ENCODE measurements around the gene JMJD1C.
A peak's percentile ranks its signal among the peaks of the same experiment; 100 is the strongest.

Gene JMJD1C

GRCh38 chr10:63224241-63224640 is 241.5 kb downstream of the JMJD1C start:
- H3K4me3 ChIP-seq (replicated peaks; ENCODE audit: low read depth, low read length): no peak overlapping the region
- no peak for TF ChIP-seq CTCF (IDR thresholded peaks at IDR 0.05; ENCODE audit: low read length, missing control alignments)
- DNase-seq (ENCODE audit: low read depth): no peak

DNA sequence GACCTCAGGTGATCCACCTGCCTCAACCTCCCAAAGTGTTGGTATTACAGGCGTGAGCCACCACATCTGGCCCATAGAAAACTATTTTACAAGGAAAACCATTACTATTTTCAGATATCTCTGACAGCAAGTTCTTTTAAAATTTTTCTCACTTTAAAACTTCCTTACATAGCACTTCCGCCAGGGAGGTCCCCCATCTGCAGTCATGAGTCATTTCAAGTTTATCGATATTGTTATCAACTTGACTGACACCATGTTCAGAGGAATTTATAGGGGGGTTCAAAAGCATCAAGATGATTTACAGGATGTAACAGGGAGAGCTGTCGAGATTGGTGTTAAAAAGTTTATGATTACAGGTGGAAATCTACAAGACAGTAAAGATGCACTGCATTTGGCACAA is 243.8 kb downstream of the JMJD1C start:
- DNase-seq (ENCODE audit: low read depth): no peak

GRCh38 chr10:63219749-63220148 is 246.0 kb downstream of the JMJD1C start:
- no peak overlapping the region for H3K4me3 ChIP-seq (replicated peaks; ENCODE audit: low read depth, low read length)
- TF ChIP-seq CTCF (IDR thresholded peaks at IDR 0.05; ENCODE audit: low read length, missing control alignments): no peak
- DNase-seq (ENCODE audit: low read depth): no peak

More for the DNA sequence above, 243.8 kb downstream of the JMJD1C start:
- no peak overlapping the region for H3K4me3 ChIP-seq (replicated peaks; ENCODE audit: low read depth, low read length)
- TF ChIP-seq CTCF (IDR thresholded peaks at IDR 0.05; ENCODE audit: low read length, missing control alignments): no peak

DNA sequence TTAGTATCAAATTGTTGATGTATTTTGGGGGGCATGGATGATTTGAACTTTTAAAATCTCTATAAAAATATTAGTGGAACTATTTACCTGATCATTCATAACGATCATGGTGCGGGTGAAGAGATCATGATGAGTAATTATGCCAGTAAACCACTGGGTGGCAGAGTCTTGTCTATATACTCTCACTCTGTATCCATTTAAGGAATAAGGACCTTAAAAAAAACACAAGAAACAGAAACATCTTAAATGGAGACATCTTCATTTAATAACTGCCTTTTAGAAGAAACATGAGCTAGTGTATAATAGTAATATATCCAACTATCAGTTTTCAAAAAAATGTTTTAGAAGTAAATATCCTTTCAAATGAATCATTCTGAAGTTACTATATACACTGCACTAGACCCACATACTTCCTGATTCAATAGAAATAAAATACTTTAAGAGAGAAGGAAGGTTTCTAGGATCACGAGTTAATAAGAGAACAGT is 248.6 kb downstream of the JMJD1C start:
- peak; percentile 70 for TF ChIP-seq CTCF (IDR thresholded peaks at IDR 0.05; ENCODE audit: low read length, missing control alignments)
- DNase-seq (ENCODE audit: low read depth): peak; percentile 73
- H3K4me3 ChIP-seq (replicated peaks; ENCODE audit: low read depth, low read length): no peak overlapping the region

DNA sequence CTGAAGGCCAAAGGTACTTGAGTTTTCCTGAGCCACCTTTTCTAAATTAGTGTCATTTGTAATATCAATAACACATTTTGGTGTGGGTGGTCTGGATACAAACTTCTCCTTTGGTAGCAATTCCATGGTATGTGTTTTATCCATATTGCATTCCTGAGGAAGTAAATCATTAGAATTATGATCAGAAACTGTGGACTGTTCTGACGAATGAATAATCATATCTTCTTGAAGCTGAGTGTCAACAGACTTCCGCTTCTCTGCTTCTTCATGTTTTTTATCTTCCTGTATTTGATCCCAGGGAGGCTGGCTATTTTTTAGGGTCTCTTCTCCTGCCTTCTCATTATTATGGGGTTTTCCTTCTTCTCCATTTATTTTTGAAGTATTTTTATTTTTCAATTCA is 251.2 kb downstream of the JMJD1C start:
- H3K4me3 ChIP-seq (replicated peaks; ENCODE audit: low read depth, low read length): no peak overlapping the region
- no peak for TF ChIP-seq CTCF (IDR thresholded peaks at IDR 0.05; ENCODE audit: low read length, missing control alignments)
- peak; percentile 51 for DNase-seq (ENCODE audit: low read depth)

DNA sequence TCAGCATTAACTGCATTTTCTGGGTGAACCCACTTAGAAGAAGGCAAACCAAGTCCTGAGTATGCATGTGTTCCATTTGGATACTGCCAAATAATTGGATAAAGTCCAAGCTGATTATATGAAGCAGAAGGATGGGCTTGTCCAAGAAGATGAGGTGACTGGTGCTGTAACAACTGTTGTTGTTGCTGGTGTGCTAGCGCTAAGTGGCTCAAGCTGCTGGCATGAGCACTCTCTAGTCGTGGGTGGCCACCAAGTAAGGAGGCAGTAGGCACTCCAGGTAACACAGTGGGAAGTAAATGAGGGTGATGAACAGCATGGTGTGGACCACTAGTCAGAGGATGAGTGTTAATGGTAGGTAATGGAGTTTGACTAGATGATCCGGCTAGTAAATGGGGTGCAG is 252.3 kb downstream of the JMJD1C start:
- no peak for DNase-seq (ENCODE audit: low read depth)
- no peak overlapping the region for H3K4me3 ChIP-seq (replicated peaks; ENCODE audit: low read depth, low read length)
- no peak for TF ChIP-seq CTCF (IDR thresholded peaks at IDR 0.05; ENCODE audit: low read length, missing control alignments)

DNA sequence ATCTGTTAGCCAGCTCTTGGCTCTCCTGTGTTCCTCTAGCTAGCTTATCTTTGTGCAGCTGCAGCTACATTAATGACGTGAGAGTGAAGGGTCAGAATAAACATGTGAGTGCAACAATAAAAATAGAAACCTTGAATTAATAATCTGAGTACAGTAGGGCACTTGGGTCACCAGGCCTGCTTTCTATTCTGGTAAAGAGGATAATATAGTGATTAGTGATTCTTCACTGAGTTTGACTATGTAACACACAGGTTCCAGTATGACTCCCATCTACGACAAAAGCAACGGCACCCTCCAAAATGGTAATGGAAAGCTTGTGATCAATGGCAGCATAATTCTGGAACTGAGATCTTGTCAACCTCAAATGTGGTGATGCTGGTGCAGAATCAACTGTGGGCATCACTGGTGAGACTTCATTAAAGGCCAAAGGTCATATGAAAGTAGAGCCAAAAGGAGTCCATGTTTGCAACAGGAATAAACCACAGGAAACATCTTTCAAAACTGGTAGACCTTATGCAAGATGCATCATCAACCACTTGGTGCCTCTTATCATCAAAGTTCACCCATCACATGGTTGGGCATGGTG is 255.1 kb downstream of the JMJD1C start:
- DNase-seq (ENCODE audit: low read depth): no peak
- no peak for TF ChIP-seq CTCF (IDR thresholded peaks at IDR 0.05; ENCODE audit: low read length, missing control alignments)
- H3K4me3 ChIP-seq (replicated peaks; ENCODE audit: low read depth, low read length): no peak overlapping the region
